Spleen (tissue), 7 donors: ENCODE data around the gene TMEM50A.

Experiments used
- CTCF ChIP-seq, 11 experiments: fragments of 200-600 bp in 7 of 11; fragments of 450-650 bp in 4 of 11; sonication (generic) in 4 of 11; IDR thresholded peaks in 8 of 11; conservative IDR thresholded peaks in 3 of 11; 1 replicate in 7 of 11; 2 replicates in 4 of 11; pipeline versions ENCODE4 v1.4.0 to v1.8.0; 2016 to 2021; ENCODE audit warnings: antibody characterized with exemption in 11 of 11, inconsistent platforms in 4 of 11, mild to moderate bottlenecking in 1 of 11
- POLR2A ChIP-seq, 3 donors: fragments of 450-650 bp; IDR thresholded peaks; one replicate each; pipeline ENCODE4 v1.5.1; 2017; ENCODE audit warnings: antibody characterized with exemption in 3 of 3, mild to moderate bottlenecking in 1 of 3
- donor health status: DM: no; HTN: no; CAD: no; lungs with moderate emphysema.
- donor health status: DM: no; HTN: no; CAD: no.
- donor health status: DM: no; HTN: no; CAD: no.

- TF ChIP-seq CTCF (IDR thresholded peaks at IDR 0.05 in 8 of 11, conservative IDR thresholded peaks at IDR 0.05 in 3 of 11) (no peak), POLR2A (IDR thresholded peaks at IDR 0.05) (no peak)
These were observed 11.5 kb downstream of the TMEM50A start for GRCh38 chr1:25349606-25350005.
